ENCODE measurements around the gene SIGLEC1. TPM values are rescaled to one million over a fixed set of nuclear protein-coding genes. Genes with fewer than 3 reads are reported as not detected.

The SIGLEC1 gene
- total RNA-seq, 1 donor from 2014 or later = not detected

DNA sequence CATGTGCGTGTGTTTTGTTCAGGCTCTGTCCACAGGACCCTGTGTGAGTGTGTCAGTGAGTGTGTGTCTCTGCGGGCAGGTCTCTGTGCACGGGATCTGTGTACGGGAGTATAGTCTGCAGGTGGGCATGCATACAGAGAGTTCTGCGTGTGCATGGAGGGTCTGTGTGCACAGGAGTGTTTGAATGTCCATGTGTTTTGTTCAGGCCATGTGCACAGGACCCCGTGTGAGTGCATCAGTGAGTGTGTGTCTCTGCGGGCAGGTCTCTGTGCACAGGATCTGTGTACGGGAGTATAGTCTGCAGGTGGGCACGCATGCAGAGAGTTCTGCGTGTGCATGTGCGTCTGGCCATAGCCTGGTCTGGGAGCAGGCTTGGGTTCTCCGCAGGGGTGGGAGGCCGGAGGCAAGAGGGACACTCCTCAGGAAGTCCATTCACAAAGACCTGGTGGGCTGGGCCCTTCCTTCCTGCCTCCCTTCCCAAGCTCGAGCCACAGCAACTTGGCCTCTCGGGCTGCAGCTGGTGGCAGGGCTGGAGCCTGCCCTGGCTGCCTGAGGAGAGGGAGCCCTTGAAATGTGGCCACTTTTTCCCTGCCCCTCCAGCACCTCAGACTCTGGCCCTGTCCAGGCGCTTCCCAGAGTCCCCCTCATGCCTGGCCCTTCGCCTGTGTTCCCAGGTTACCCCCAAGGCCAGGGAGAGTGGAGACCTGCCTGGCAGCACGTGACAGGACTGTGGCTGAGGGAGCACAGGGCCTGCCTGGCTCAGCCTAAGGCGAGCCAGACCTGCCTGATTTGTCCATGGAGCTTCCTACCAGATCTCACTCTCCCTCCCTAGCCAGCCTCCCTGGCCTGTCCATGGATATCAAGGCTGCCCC is 26.9 kb upstream of the SIGLEC1 start:
- TF ChIP-seq, protein P1, sequence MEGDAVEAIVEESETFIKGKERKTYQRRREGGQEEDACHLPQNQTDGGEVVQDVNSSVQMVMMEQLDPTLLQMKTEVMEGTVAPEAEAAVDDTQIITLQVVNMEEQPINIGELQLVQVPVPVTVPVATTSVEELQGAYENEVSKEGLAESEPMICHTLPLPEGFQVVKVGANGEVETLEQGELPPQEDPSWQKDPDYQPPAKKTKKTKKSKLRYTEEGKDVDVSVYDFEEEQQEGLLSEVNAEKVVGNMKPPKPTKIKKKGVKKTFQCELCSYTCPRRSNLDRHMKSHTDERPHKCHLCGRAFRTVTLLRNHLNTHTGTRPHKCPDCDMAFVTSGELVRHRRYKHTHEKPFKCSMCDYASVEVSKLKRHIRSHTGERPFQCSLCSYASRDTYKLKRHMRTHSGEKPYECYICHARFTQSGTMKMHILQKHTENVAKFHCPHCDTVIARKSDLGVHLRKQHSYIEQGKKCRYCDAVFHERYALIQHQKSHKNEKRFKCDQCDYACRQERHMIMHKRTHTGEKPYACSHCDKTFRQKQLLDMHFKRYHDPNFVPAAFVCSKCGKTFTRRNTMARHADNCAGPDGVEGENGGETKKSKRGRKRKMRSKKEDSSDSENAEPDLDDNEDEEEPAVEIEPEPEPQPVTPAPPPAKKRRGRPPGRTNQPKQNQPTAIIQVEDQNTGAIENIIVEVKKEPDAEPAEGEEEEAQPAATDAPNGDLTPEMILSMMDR (IDR thresholded peaks at IDR 0.05; ENCODE audit: insufficient read depth, low read length, poor library complexity, severe bottlenecking) = no peak
- H3K27me3 ChIP-seq (ENCODE audit: control insufficient read depth, insufficient read depth, low read length) = peaks cover 14% of the 10 kb centered on the region
- H3K4me3 ChIP-seq (ENCODE audit: low read depth, low read length) = no peak overlapping the region
- DNase-seq (ENCODE audit: low read depth) = no peak
- H3K36me3 ChIP-seq (ENCODE audit: control insufficient read depth, insufficient read depth, low read length) = no peaks in the 10 kb centered on the region

DNA sequence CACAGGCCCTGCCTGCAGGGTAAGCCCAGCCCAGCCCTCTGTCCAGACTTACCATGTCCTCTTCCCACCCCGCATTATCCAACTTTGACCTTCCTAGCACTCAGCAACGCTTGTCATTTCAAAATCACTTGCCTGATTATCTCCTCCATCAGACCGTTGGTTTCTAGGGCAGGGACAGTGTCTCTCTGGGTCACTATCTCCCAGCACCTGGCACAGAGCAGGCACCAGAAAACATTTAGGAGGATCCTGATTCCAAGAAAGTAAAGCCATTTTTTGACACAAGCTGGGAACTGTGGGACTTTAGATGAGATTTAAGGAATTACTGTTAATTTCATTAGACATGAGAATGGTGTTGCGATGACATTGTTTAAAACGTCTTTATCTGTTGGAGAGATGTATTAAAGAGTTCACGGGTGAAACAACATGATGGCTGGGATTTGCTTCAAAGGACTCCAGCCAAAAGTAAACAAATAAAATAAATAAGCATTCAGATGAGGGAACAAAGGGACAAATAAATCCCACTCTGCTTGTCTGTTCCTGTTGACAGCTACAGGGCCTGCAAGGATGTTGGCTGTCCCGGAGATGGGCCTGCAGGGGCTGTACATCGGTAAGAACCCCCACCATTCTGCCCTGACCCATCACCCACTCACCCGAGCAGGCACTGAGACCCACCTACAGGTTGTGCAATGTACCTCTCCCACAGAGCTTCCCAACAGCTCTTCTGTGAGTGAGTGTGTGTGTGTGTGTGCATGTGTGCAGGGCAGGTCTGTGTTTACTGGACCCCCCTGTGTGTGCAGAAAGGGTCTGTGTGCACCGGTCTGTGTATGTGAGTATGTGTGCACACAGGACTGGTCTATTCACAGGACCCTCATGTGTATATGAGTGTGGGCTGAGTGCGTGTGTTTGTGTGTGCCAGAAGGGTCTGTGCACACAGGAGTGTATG is 26.0 kb upstream of the SIGLEC1 start:
- TF ChIP-seq, protein P1 (IDR thresholded peaks at IDR 0.05; ENCODE audit: insufficient read depth, low read length, poor library complexity, severe bottlenecking) = no peak
- no peak for DNase-seq (ENCODE audit: low read depth)
- Histone ChIP-seq H3K4me3 (ENCODE audit: low read depth, low read length) (no peak overlapping the region), H3K27me3 (ENCODE audit: control insufficient read depth, insufficient read depth, low read length) (peaks cover 21% of the 10 kb centered on the region), H3K36me3 (ENCODE audit: control insufficient read depth, insufficient read depth, low read length) (no peaks in the 10 kb centered on the region)

DNA sequence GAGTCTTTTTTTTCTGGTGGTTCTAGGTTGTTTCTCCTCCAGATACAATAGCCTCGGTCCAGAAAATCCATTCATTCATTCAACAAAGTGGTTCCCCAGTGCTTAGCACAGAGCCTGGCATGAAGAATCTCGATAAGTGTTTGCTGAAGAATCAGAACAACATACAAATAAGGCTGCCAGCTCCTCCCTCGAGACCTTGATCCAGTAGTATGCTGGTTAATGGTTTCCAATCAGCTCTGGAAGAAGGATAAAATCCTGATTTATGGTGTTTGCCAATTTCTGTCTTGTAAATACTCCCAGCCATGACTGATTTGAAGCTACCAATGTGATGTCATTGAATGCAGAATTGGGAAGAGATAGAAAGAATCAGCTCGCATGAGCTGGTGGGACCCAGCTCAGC is 23.4 kb upstream of the SIGLEC1 start:
- Histone ChIP-seq H3K4me3 (ENCODE audit: low read depth, low read length) (no peak overlapping the region), H3K27me3 (ENCODE audit: control insufficient read depth, insufficient read depth, low read length) (peaks cover 44% of the 10 kb centered on the region), H3K36me3 (ENCODE audit: control insufficient read depth, insufficient read depth, low read length) (no peaks in the 10 kb centered on the region)
- TF ChIP-seq, protein P1 (IDR thresholded peaks at IDR 0.05; ENCODE audit: insufficient read depth, low read length, poor library complexity, severe bottlenecking) = no peak
- DNase-seq (ENCODE audit: low read depth) = no peak

DNA sequence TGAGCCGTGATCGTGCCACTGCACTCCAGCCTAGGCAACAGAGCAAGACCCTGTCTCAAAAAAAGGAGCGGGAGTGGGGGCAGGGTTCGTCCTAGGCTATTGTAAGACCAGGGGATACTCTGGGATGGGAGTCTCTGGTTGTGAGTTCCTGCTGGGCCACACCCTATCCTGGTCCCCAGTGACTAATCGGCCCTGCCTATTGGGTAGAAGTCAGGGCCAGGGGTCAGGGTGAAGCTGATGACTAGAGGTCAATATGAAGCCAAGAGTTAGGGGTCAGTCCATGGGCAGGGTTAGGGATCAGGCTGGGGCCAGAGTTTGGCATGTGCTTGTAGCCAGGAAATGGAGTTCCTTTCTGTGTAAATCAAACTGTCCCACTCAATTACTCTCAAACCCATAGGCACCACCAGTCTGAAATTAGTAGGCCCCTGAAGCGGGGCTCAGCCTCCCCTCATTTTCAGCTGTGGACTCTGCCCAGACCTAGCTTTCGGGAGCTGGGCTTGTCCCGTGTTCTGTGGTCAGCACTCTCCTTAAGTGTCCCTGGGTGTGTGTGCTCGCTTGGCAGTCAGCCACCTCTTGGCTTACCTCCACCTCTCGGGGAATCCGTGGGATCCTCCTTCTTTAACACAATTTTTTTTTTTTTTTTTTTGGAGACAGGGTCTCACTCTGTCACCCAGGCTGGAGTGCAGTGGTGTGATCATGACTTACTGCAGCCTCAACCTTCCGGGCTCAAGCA is 21.9 kb upstream of the SIGLEC1 start:
- TF ChIP-seq, protein P1 (IDR thresholded peaks at IDR 0.05; ENCODE audit: insufficient read depth, low read length, poor library complexity, severe bottlenecking) = no peak
- H3K4me3 ChIP-seq (ENCODE audit: low read depth, low read length) = no peak overlapping the region
- no peaks in the 10 kb centered on the region for H3K36me3 ChIP-seq (ENCODE audit: control insufficient read depth, insufficient read depth, low read length)
- DNase-seq (ENCODE audit: low read depth) = no peak
- peaks cover 40% of the 10 kb centered on the region for H3K27me3 ChIP-seq (ENCODE audit: control insufficient read depth, insufficient read depth, low read length)

DNA sequence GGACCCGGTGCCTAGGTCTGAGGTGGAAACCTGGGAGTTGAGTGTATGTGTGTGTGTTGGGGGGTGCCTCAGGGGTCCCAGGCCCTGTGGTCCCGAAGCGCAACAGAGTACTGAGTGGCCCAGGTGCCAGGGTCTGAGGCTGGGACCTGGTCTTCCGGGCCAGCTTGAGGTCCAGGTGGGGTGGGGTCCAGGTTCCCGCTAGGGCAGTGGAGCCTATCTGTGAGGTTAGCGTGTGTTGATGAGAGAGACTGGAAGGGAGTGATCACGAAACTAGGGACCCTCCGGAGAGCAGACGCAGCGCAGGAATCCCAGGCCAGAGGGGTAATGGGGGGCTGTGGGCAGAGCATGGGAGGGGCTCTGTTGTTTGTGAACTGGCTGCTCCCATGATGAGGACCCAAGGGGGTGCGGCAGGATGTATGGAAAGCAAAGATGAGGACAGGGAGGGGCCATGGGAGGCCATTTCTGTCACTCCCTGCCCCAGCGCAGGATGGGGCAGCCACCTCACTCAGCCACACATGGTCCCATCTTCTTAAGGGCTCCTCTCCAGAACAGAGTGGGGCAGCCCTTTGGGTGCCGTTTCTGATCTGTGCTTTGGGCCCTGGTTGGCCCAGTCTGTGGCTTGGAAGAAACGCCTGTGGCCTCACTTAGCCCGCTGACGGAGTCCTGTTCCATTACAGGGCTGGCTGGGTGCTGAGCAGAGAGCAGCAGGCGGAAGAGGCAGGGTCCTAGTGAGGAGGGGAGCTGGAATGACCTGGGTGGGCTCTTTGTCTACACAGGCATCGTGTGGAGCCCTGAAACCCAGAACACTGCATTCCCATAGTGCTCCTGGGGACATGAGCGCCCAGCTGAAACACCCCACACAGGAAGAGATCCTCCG is 21.0 kb upstream of the SIGLEC1 start:
- DNase-seq (ENCODE audit: low read depth) = no peak
- Histone ChIP-seq H3K36me3 (ENCODE audit: control insufficient read depth, insufficient read depth, low read length) (no peaks in the 10 kb centered on the region), H3K27me3 (ENCODE audit: control insufficient read depth, insufficient read depth, low read length) (peaks cover 43% of the 10 kb centered on the region), H3K4me3 (ENCODE audit: low read depth, low read length) (no peak overlapping the region)
- TF ChIP-seq, protein P1 (IDR thresholded peaks at IDR 0.05; ENCODE audit: insufficient read depth, low read length, poor library complexity, severe bottlenecking) = no peak
